Measurements from ENCODE around the gene GARS1.
A peak's percentile ranks its signal among the peaks of the same experiment; 100 is the strongest.

GARS1 gene

DNA sequence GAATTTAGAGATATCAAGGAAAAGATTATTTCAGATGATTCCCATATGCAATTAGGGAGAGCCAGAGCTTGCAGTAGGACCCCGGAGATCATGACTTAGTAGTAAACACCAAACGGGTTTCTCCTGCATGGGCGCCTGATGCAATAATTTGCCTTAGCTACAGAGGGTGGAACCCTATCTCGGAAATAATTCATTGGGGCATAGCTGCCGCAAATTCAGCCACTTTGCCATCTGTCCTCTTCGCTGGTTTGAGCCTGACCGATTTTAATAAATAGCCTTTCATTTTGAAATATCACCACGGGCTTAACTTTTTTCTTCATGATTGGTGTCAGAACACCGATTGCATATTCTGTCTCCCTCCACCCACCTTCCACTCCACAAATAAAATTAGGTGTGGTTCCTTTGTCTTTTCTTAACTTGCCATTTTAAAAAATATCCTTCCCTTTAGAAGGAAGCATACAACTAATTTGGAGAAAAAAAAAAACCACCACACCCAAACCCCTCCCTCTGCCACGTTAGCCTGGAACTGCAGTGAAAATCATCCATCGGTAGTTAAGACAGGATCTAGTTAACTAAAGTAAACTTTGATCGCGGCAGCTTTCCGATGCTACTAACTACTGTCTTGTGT is 1.4 kb downstream of the GARS1 start (continued):
- TF ChIP-seq ZNF155 (tag by site-specific recombination; IDR thresholded peaks at IDR 0.05) (no peak), ZBTB48 (tag by site-specific recombination; IDR thresholded peaks at IDR 0.05) (no peak), ZNF223 (tag by site-specific recombination; IDR thresholded peaks at IDR 0.05) (no peak), ZNF266 (tag by site-specific recombination; IDR thresholded peaks at IDR 0.05; ENCODE audit: low read depth) (no peak), ZNF302 (tag by site-specific recombination; IDR thresholded peaks at IDR 0.05; ENCODE audit: low read depth) (no peak), ZNF449 (tag by site-specific recombination; IDR thresholded peaks at IDR 0.05) (no peak), ZNF747 (tag by site-specific recombination; IDR thresholded peaks at IDR 0.05) (no peak), ZBTB7A (tag by site-specific recombination; IDR thresholded peaks at IDR 0.05; ENCODE audit: low read depth) (no peak), ZNF518A (tag by site-specific recombination; conservative IDR thresholded peaks at IDR 0.05; ENCODE audit: low read depth) (no peak), ZNF768 (tag by site-specific recombination; IDR thresholded peaks at IDR 0.05) (no peak), ZNF664 (tag by site-specific recombination; IDR thresholded peaks at IDR 0.05) (no peak), ZBTB20 (tag by site-specific recombination; IDR thresholded peaks at IDR 0.05) (no peak), GLIS1 (tag by site-specific recombination; IDR thresholded peaks at IDR 0.05) (no peak), ZNF558 (tag by site-specific recombination; IDR thresholded peaks at IDR 0.05) (0 out of 2 replicates have a peak, but pooled peaks have one; percentile 10), ZNF132 (tag by site-specific recombination; IDR thresholded peaks at IDR 0.05; ENCODE audit: borderline replicate concordance) (no peak), ZFP69B (tag by site-specific recombination; IDR thresholded peaks at IDR 0.05) (no peak), ZNF157 (tag by site-specific recombination; IDR thresholded peaks at IDR 0.05) (no peak), ZNF660 (tag by site-specific recombination; IDR thresholded peaks at IDR 0.05) (0 out of 2 replicates have a peak, but pooled peaks have one; percentile 42), ZNF341 (tag by site-specific recombination; IDR thresholded peaks at IDR 0.05; ENCODE audit: low read depth) (no peak), ZSCAN30 (tag by site-specific recombination; IDR thresholded peaks at IDR 0.05) (peak; percentile 7; the same call in 1 of the 2 replicates), ZNF529 (tag by site-specific recombination; IDR thresholded peaks at IDR 0.05; ENCODE audit: insufficient replicate concordance) (no peak), ZNF600 (tag by site-specific recombination; IDR thresholded peaks at IDR 0.05) (0 out of 2 replicates have a peak, but pooled peaks have one; percentile 8), IKZF3 (tag by site-specific recombination; IDR thresholded peaks at IDR 0.05) (no peak)
- TF ChIP-seq, protein P1, sequence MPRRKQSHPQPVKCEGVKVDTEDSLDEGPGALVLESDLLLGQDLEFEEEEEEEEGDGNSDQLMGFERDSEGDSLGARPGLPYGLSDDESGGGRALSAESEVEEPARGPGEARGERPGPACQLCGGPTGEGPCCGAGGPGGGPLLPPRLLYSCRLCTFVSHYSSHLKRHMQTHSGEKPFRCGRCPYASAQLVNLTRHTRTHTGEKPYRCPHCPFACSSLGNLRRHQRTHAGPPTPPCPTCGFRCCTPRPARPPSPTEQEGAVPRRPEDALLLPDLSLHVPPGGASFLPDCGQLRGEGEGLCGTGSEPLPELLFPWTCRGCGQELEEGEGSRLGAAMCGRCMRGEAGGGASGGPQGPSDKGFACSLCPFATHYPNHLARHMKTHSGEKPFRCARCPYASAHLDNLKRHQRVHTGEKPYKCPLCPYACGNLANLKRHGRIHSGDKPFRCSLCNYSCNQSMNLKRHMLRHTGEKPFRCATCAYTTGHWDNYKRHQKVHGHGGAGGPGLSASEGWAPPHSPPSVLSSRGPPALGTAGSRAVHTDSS (tag by site-specific recombination; IDR thresholded peaks at IDR 0.05), result no peak
- TF ChIP-seq, protein P2, sequence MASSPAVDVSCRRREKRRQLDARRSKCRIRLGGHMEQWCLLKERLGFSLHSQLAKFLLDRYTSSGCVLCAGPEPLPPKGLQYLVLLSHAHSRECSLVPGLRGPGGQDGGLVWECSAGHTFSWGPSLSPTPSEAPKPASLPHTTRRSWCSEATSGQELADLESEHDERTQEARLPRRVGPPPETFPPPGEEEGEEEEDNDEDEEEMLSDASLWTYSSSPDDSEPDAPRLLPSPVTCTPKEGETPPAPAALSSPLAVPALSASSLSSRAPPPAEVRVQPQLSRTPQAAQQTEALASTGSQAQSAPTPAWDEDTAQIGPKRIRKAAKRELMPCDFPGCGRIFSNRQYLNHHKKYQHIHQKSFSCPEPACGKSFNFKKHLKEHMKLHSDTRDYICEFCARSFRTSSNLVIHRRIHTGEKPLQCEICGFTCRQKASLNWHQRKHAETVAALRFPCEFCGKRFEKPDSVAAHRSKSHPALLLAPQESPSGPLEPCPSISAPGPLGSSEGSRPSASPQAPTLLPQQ (tag by site-specific recombination; IDR thresholded peaks at IDR 0.05), result no peak
- TF ChIP-seq, protein P3, sequence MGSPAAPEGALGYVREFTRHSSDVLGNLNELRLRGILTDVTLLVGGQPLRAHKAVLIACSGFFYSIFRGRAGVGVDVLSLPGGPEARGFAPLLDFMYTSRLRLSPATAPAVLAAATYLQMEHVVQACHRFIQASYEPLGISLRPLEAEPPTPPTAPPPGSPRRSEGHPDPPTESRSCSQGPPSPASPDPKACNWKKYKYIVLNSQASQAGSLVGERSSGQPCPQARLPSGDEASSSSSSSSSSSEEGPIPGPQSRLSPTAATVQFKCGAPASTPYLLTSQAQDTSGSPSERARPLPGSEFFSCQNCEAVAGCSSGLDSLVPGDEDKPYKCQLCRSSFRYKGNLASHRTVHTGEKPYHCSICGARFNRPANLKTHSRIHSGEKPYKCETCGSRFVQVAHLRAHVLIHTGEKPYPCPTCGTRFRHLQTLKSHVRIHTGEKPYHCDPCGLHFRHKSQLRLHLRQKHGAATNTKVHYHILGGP (tag by site-specific recombination; IDR thresholded peaks at IDR 0.05), result no peak
- TF ChIP-seq, protein P4, sequence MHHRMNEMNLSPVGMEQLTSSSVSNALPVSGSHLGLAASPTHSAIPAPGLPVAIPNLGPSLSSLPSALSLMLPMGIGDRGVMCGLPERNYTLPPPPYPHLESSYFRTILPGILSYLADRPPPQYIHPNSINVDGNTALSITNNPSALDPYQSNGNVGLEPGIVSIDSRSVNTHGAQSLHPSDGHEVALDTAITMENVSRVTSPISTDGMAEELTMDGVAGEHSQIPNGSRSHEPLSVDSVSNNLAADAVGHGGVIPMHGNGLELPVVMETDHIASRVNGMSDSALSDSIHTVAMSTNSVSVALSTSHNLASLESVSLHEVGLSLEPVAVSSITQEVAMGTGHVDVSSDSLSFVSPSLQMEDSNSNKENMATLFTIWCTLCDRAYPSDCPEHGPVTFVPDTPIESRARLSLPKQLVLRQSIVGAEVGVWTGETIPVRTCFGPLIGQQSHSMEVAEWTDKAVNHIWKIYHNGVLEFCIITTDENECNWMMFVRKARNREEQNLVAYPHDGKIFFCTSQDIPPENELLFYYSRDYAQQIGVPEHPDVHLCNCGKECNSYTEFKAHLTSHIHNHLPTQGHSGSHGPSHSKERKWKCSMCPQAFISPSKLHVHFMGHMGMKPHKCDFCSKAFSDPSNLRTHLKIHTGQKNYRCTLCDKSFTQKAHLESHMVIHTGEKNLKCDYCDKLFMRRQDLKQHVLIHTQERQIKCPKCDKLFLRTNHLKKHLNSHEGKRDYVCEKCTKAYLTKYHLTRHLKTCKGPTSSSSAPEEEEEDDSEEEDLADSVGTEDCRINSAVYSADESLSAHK (tag by site-specific recombination; IDR thresholded peaks at IDR 0.05), result no peak
